Activated T-helper 1 cell treated with anti-CD3 and anti-CD28 coated beads, Interleukin-12 subunit alpha, Interleukin-12 subunit beta, Interleukin-2, Interleukin-4 antibody, amounts not matched to agents 30 ng/mL and 10 ng/mL and 1 ng/mL, durations not matched to agents 14 hours and 24 hours and 36 hours (primary cell): Measurements from ENCODE around the gene NOP9. TPM values are rescaled to one million over a fixed set of nuclear protein-coding genes. Genes with fewer than 3 reads are reported as not detected.

Experiments used
- DNase-seq: peaks from one replicate; pipeline ENCODE4 v3.0.0; 2021; ENCODE audit warnings: low spot score
- H3K27ac Mint-ChIP-seq: one replicate; pipeline ENCODE4 v1.8.0; 2021; ENCODE audit warnings: mild to moderate bottlenecking, mixed read lengths
- H3K27me3 Mint-ChIP-seq: one replicate; pipeline ENCODE4 v1.8.0; 2022; ENCODE audit warnings: mild to moderate bottlenecking, moderate library complexity, mixed read lengths; ENCODE audit not compliant: insufficient read depth
- H3K36me3 Mint-ChIP-seq: one replicate; pipeline ENCODE4 v1.8.0; 2021; ENCODE audit warnings: low read depth, mixed read lengths
- H3K4me1 Mint-ChIP-seq: one replicate; pipeline ENCODE4 v1.8.0; 2021; ENCODE audit warnings: low read depth, mixed read lengths
- H3K4me3 Mint-ChIP-seq: one replicate; pipeline ENCODE4 v1.8.0; 2021; ENCODE audit warnings: mild to moderate bottlenecking, moderate library complexity, mixed read lengths
- H3K9me3 Mint-ChIP-seq: one replicate; pipeline ENCODE4 v1.8.0; 2021; ENCODE audit warnings: mixed read lengths
- intact Hi-C: fragments of 100-400 bp; cut with micrococcal nuclease; formaldehyde crosslinking; loops from one replicate; pipeline ENCODE4 v1.15.1; 2024
- total RNA-seq: library from RNA; stranded (reverse); gene quantifications from 2 replicates; pipeline ENCODE4 v1.2.3, GENCODE V29; 2022

The NOP9 gene
- total RNA-seq, 1 donor from 2014 or later: 49.3 TPM

DNA sequence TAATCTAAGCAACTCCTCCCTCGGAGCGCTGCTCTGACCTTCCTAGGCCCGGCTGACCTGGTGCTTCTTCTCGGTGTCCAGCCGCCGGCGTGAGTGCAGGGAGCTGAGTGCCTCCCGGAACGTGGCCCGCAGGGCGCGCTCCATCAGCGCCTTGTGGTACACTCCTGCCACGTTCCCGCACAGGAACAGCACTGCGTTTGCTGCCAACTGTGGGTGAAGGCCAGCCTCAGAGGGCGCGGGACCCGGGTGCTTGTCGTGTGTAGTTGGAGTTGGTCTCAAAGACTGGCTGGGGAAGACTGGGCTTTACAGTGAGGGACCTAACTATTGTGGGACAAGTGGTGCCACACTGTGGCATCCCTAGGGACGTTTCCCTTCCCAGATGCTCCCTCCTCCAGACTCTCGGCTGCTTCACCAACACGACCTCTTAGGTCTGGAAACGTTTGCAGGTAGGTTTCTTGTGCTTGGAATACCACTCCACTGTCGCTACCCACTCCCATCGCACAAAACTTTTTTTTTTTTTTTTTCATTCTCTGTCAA lies 32.1 kb downstream of the NOP9 start:
- no peaks in the 10 kb centered on the region for H3K9me3 Mint-ChIP-seq
- DNase-seq: no peak
- peaks cover 12% of the 10 kb centered on the region for H3K36me3 Mint-ChIP-seq
- intact Hi-C loops: loop anchor here (1.0 to 10.0 kb wide), 5 partner anchors 19 to 343 kb away; partner anchors contain the start of genes RABGGTA and TINF2
- peaks cover 63% of the 10 kb centered on the region for H3K4me1 Mint-ChIP-seq
- H3K27ac Mint-ChIP-seq: peak overlapping the region; percentile 27
- H3K4me3 Mint-ChIP-seq: peak overlapping the region; percentile 80
- H3K27me3 Mint-ChIP-seq: peaks cover 32% of the 10 kb centered on the region

DNA sequence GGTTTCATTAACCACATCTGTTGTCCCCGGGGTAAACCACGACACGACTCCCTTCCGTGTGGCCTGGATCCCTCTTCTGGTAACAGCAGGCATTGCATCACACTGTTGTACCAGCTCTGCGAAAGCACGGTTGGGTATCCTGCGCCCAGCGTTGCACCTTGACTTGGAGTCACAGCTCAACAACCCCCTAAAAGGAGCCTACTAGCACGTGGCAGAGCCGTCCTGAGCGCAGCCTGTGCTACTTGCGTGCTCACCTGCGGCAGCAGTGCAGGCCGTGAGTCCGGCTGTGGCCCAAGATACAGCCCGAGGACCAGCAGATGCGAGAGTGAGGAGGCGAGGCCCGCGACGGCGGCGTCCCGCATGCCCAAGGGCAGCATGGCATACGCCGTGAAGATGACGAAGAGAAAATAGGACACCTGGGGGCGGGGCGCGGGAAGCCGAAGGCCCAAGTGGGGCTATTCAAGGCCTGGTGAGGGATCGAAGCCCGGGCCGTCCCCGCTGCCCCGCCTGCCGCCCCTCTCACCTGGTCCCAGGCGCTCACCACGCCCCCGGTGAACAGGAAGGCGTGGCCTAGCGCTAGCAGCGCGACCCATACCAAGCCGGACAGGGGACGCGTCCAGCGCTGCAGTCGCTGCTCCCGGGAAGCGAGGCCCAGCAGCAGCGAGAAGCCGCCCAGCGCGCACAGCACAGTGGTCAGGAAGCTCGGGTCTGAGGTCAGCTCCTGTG lies 32.8 kb downstream of the NOP9 start:
- Mint-ChIP-seq H3K27me3 (peaks cover 29% of the 10 kb centered on the region), H3K9me3 (no peaks in the 10 kb centered on the region), H3K4me1 (peaks cover 58% of the 10 kb centered on the region), H3K4me3 (peak overlapping the region; percentile 80), H3K36me3 (peaks cover 17% of the 10 kb centered on the region), H3K27ac (peak overlapping the region; percentile 27)
- peak; percentile 79 for DNase-seq
- intact Hi-C loops: loop anchor here (1.0 to 10.0 kb wide), 5 partner anchors 20 to 342 kb away; partner anchors contain the start of genes RABGGTA and TINF2

DNA sequence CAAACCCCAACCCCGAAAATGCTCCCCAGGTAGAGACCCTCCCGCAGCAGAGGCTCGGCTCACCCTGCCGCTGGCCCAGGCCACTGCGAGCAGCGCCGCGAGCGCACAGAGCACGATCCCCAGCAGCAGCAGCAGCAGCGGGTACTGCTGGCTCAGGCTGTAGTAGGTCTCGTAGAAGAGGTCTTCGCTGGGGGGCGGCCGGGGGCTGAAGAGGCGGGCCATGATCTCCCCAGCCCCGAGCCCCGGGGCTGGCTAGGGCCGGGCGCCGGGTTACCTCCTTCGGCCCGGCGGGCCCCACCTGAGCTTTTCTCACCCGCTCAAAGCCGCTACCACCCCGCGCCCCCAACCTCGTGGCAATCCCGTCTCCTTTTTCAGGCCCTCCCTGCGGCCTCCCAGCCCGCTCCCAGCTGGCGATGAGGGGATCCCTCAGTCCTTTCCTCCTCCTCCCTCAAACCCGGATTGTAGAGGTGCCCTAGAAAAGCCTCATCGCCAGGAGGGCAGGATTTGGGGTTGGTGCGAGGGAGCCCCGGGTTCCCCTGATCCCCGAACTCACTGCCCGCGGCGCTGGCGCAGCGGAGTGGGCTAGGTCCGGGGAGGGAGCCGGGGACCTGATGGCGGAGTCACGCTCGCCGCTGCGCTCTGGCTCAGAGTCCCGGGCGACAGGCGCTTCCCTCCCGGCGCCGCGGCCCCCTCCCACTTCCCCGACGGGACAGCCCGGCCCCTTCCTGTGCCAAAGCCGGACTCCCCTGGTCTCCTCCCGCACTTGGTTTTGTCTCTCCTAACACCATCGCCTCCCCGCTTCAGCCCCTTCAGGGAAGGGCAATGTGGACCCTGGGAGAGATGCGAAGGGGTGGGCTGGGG lies 35.0 kb downstream of the NOP9 start, which contains the start of gene ADCY4:
Gene ADCY4 (minus strand): TSS at position 641 of the 861 bp plus-strand sequence. CDS start 419 bp downstream, at position 222.
- no peak for DNase-seq
- H3K9me3 Mint-ChIP-seq: no peaks in the 10 kb centered on the region
- no peak within 1 kb of the TSS for H3K27ac Mint-ChIP-seq
- intact Hi-C loops: loop anchor here (10.0 kb wide), 1 partner anchor 340 kb away; no protein-coding TSS in a partner anchor
- H3K36me3 Mint-ChIP-seq: peaks cover 26% of the 10 kb centered on the region
- peak within 1 kb of the TSS; percentile 56 for H3K4me3 Mint-ChIP-seq
- peaks cover 29% of the 10 kb centered on the region for H3K27me3 Mint-ChIP-seq
- H3K4me1 Mint-ChIP-seq: peaks cover 49% of the 10 kb centered on the region

DNA sequence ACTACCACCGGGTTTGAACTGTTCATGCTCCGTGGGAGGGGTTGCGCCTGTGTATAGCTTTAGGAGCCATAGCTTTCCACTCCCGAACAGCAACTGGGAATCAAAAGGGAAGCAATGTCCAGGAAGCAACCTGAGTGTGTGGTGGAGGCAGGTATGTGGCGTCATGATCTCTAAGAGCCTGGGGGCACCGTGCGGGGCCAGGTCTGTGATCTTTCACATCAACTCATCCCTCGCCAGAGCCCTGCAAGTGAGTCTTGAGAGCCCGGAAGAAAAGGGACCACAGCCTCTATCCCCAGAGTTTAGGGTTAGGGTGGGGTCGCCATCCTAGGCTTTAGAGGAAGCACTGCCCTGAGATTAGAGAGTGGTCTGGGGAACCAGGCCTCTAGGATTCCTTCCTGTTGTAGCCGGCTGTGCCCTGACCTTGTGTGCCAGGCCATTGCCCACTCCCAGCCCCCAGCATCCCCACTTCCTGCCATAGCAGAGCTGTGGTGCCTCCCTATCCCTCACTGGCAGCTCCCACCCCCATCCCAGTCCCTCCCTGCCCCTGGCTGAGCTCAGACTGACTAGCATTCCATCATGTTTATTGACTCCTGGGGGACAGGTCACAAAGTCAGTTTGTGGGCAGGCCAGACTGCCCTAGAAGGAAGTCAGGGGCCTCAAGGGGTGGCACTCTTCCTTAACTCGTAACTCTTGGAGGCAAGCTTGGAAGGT lies 36.0 kb downstream of the NOP9 start:
- Mint-ChIP-seq H3K27ac (no peak overlapping the region), H3K27me3 (peaks cover 23% of the 10 kb centered on the region), H3K4me1 (peaks cover 46% of the 10 kb centered on the region), H3K36me3 (peaks cover 26% of the 10 kb centered on the region), H3K9me3 (no peaks in the 10 kb centered on the region), H3K4me3 (peak overlapping the region; percentile 55)
- intact Hi-C loops: loop anchor here (10.0 kb wide), 1 partner anchor 339 kb away; no protein-coding TSS in a partner anchor
- no peak for DNase-seq

DNA sequence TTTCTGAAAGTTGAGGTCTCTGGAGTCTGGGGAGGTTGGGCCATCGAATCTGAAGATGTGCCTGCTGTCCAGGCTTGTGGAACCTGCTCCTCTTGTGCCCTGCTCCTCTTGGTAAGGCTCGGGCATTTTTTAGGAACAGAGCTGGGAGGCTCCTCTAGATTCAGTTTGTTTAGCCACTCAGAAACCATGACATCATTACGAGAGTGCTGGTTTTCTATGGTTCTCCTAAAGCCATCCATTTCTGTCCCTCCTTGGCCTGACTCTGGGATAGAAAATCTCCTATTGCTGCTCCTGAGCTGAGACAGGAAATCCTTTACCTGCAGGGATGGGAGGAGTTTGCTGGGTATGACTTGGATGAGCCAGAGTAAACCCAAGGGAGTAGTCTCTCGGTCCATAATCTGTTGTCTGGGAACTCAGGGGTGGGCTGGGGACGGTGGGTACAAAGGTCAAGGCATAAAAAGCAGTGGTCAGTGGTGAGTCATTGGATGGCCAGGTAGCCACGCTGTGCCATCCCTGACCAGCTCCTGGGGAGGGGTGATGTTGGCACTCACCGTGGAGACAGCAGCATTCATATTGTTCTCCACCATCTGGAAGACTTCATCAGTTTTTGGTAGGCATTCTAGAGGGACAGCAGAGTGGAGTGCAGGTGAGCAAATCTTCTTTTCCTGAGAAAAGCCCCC lies 37.6 kb downstream of the NOP9 start:
- no peak for DNase-seq
- peak overlapping the region; percentile 91 for H3K4me3 Mint-ChIP-seq
- H3K9me3 Mint-ChIP-seq: no peaks in the 10 kb centered on the region
- peaks cover 21% of the 10 kb centered on the region for H3K27me3 Mint-ChIP-seq
- intact Hi-C loops: loop anchor here (10.0 kb wide), 1 partner anchor 338 kb away; no protein-coding TSS in a partner anchor
- peaks cover 26% of the 10 kb centered on the region for H3K36me3 Mint-ChIP-seq
- no peak overlapping the region for H3K27ac Mint-ChIP-seq
- peaks cover 37% of the 10 kb centered on the region for H3K4me1 Mint-ChIP-seq

DNA sequence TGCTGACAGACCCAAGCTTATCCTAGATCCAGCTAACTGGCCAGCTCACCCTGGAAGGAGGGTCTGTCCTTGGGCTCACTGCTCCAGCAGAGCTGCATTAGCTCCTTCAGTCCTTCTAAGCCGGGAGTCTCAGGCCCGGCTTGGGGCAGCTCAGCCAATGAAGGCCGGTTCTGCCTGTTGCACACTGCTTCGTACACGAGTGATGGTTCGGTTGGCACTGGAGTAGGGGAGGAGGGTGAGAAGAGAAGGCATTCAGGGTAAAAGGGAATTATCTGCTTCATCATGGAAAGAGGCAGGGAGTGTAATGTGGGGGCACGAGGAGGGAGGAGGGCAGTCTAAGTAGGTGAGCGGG lies 38.1 kb downstream of the NOP9 start:
- H3K4me3 Mint-ChIP-seq: peak overlapping the region; percentile 91
- intact Hi-C loops: loop anchor here (10.0 kb wide), 1 partner anchor 337 kb away; no protein-coding TSS in a partner anchor
- DNase-seq: no peak
- peaks cover 22% of the 10 kb centered on the region for H3K27me3 Mint-ChIP-seq
- peaks cover 28% of the 10 kb centered on the region for H3K36me3 Mint-ChIP-seq
- no peak overlapping the region for H3K27ac Mint-ChIP-seq
- no peaks in the 10 kb centered on the region for H3K9me3 Mint-ChIP-seq
- peaks cover 32% of the 10 kb centered on the region for H3K4me1 Mint-ChIP-seq

DNA sequence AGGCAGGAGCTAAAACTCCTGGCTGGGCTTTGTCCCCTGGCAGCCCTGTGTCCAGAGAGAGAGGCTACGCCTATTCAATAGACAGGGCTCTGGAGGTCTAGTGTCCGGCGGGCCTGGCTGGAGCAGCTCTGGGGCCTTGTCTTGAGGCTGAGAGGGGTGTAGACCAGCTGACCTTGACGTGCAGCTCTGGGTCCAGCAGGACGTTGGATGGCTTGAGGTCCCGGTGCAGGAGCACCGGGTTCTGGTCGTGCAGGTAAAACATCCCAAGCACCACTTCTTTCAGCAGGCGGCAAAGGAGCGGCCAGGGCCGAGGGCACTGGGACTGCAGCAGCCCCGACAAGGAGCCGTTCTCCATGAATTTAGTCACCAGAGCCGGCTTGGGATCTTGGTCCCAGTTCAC lies 39.2 kb downstream of the NOP9 start:
- Mint-ChIP-seq H3K27me3 (peaks cover 19% of the 10 kb centered on the region), H3K36me3 (peaks cover 28% of the 10 kb centered on the region), H3K4me3 (peak overlapping the region; percentile 91), H3K9me3 (no peaks in the 10 kb centered on the region), H3K27ac (no peak overlapping the region), H3K4me1 (peaks cover 30% of the 10 kb centered on the region)
- DNase-seq: no peak
- intact Hi-C loops: loop anchor here (10.0 kb wide), 1 partner anchor 336 kb away; no protein-coding TSS in a partner anchor

DNA sequence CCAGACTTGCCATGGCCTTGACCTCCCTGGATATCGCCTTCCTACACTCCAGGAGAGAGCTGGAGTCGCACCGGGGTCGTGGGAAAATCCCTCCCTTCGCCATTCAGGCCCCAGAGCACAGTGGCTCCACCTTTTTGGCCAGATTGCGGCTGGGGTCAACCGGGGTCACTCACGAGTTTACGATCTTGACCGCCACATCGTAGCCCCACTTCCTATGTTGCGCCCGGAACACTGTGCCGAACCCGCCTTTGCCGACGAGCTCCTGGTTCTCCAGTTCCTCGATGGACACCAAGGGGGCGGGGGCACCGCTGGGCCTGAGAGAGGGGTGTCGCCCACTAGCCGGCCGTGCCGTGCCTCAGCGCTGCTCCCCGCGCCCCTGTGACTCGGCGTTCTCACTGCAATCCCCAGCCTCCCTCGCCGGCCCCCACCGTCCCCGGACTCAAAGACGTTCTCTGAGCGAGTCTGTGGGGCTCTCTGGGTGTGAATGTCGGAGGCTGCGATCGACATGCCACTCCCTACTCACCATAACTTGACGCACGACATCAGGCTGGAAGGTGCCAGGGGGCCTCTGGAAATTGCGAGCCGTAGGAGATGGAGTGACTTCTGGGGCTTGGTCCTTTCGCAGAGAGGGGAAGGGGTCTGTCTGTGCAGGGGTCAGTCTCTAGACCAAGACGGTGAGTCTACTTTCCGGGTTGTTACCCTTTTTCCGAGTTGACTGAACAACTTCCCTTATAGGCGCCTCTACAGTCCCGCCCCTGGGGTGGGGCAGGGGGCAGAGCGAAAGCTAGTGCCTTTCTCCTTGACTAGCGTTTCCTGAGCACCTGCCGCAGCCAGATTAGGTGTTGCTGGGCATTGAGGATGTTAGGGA lies 39.9 kb downstream of the NOP9 start, which contains the start of gene RIPK3:
Gene RIPK3 (minus strand): TSS at position 708 of the 868 bp plus-strand sequence. CDS start 165 bp downstream, at position 543.
- intact Hi-C loops: loop anchor here (10.0 kb wide), 1 partner anchor 335 kb away; no protein-coding TSS in a partner anchor

DNA sequence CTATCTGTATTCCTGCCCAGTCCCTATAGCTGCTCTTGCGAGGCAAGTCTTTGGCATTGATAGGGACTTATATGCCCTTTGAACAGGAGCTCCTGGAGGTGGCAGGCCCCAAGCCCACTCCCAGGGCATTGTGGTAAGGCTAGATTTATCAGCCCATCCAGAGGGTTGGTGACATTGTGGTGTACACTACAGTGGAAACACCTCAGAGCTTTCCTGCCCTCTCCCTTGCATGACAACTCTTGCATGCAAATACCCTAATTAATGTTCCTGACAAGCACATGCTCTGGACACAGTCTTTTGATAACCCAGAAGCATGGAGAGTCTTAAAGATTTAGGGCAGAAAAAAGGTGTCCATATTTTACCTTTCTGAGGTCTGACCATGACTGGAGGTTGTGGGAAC lies 41.0 kb downstream of the NOP9 start:
- H3K27me3 Mint-ChIP-seq: peaks cover 13% of the 10 kb centered on the region
- peak overlapping the region; percentile 91 for H3K4me3 Mint-ChIP-seq
- no peaks in the 10 kb centered on the region for H3K9me3 Mint-ChIP-seq
- H3K36me3 Mint-ChIP-seq: peaks cover 23% of the 10 kb centered on the region
- DNase-seq: no peak
- intact Hi-C loops: no loop called here
- H3K27ac Mint-ChIP-seq: no peak overlapping the region
- peaks cover 22% of the 10 kb centered on the region for H3K4me1 Mint-ChIP-seq

More for the DNA sequence above, 39.9 kb downstream of the NOP9 start, which contains the start of gene RIPK3:
- Mint-ChIP-seq H3K4me3 (peak within 1 kb of the TSS; percentile 91), H3K27ac (peak within 1 kb of the TSS; percentile 77), H3K36me3 (peaks cover 28% of the 10 kb centered on the region), H3K4me1 (peaks cover 30% of the 10 kb centered on the region), H3K9me3 (no peaks in the 10 kb centered on the region), H3K27me3 (peaks cover 16% of the 10 kb centered on the region)
- peak; percentile 67 for DNase-seq

DNA sequence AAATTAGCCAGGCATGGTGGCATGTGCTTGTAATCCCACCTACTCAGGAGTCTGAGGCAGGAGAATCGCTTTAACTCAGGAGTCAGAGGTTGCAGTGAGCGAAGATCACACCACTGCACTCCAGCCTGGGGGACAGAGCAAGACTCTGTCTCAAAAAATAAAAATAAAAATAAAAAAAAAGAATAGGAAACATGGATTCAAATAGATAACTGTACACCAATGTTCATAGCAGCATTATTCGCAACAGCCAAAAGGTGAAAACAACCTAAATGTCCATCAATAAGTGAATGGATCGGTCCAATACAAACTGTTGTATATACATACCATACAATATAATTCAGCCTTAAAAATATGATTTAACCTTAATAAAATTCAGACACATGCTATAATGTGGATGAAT lies 43.2 kb downstream of the NOP9 start:
- H3K36me3 Mint-ChIP-seq: peaks cover 6% of the 10 kb centered on the region
- peaks cover 15% of the 10 kb centered on the region for H3K4me1 Mint-ChIP-seq
- DNase-seq: no peak
- peaks cover 14% of the 10 kb centered on the region for H3K27me3 Mint-ChIP-seq
- no peaks in the 10 kb centered on the region for H3K9me3 Mint-ChIP-seq
- intact Hi-C loops: no loop called here
- H3K27ac Mint-ChIP-seq: no peak overlapping the region
- no peak overlapping the region for H3K4me3 Mint-ChIP-seq
